HG02840 (cell line): ENCODE measurements around the gene ADK.

Experiments used
- ATAC-seq: cut with Tn5 transposase; IDR thresholded peaks from one replicate; pipeline ENCODE4 v1.9.1; 2021; ENCODE audit warnings: mild to moderate bottlenecking, moderate library complexity, moderate number of reproducible peaks; ENCODE audit not compliant: unreplicated experiment, low FRiP score

ADK gene

GRCh38 chr10:74640134-74640921 is 489.3 kb downstream of the ADK start:
- no peak for ATAC-seq

- ATAC-seq: no peak
Observed at GRCh38 chr10:74641659-74642058, 490.6 kb downstream of the ADK start.

GRCh38 chr10:74642901-74643595 is 492.0 kb downstream of the ADK start:
- no peak for ATAC-seq

GRCh38 chr10:74643596-74643975 is 492.6 kb downstream of the ADK start:
- ATAC-seq: no peak

GRCh38 chr10:74644738-74645137 is 493.7 kb downstream of the ADK start:
- no peak for ATAC-seq

GRCh38 chr10:74645692-74646091 is 494.7 kb downstream of the ADK start:
- ATAC-seq: no peak

GRCh38 chr10:74650613-74651012 is 499.6 kb downstream of the ADK start:
- ATAC-seq: no peak

GRCh38 chr10:74651565-74651964 is 500.5 kb downstream of the ADK start:
- no peak for ATAC-seq

- no peak for ATAC-seq
Observed at GRCh38 chr10:74652664-74653063, 501.6 kb downstream of the ADK start.

- no peak for ATAC-seq
Observed at GRCh38 chr10:74658511-74658910, 507.5 kb downstream of the ADK start.

- ATAC-seq: no peak
Observed at GRCh38 chr10:74662635-74663034, 511.6 kb downstream of the ADK start.

- ATAC-seq: no peak
Observed at GRCh38 chr10:74669210-74669609, 518.2 kb downstream of the ADK start.

- no peak for ATAC-seq
Observed at GRCh38 chr10:74671716-74672115, 520.7 kb downstream of the ADK start.

GRCh38 chr10:74672430-74673165 is 521.6 kb downstream of the ADK start:
- ATAC-seq: no peak

GRCh38 chr10:74674927-74675326 is 523.9 kb downstream of the ADK start:
- ATAC-seq: no peak

- ATAC-seq: no peak
Observed at GRCh38 chr10:74675484-74675883, 524.5 kb downstream of the ADK start.

- no peak for ATAC-seq
Observed at GRCh38 chr10:74677951-74678350, 526.9 kb downstream of the ADK start.

GRCh38 chr10:74681917-74682627 is 531.1 kb downstream of the ADK start:
- no peak for ATAC-seq

- no peak for ATAC-seq
Observed at GRCh38 chr10:74683067-74683466, 532.0 kb downstream of the ADK start.

- ATAC-seq: no peak
Observed at GRCh38 chr10:74683621-74684364, 532.8 kb downstream of the ADK start.
